Measurements from ENCODE around the gene HARS1. TPM values are rescaled to one million over a fixed set of nuclear protein-coding genes. Genes with fewer than 3 reads are reported as not detected.
A peak's percentile ranks its signal among the peaks of the same experiment; 100 is the strongest.

The HARS1 gene
- total and polyA plus RNA-seq, 2 donors (not counting 3 experiments of a cell fraction or from before 2014, with no cell fraction given): 65.2 to 104 TPM

- POLR2A ChIA-PET: no interaction called here
- Histone ChIP-seq H2AFZ (ENCODE audit: low read depth, low read length) (no peak overlapping the region), H3K9ac (replicated peaks; ENCODE audit: extremely low read depth, insufficient read depth, low read length) (no peak overlapping the region), H3K79me2 (ENCODE audit: control insufficient read depth, insufficient read depth, low read length) (no peaks in the 10 kb centered on the region), H3K27ac (ENCODE audit: insufficient read depth, low read depth, low read length) (no peak overlapping the region), H3K4me3 (replicated peaks in 1 of 3; ENCODE audit: insufficient read depth in 1 of 3, low read depth in 1 of 3, low read length in 3 of 3) (no peak overlapping the region), H3K27me3 (ENCODE audit: control insufficient read depth in 2 of 2, insufficient read depth in 2 of 2, low read length in 2 of 2) (no peaks in the 10 kb centered on the region), H3K4me1 (ENCODE audit: control insufficient read depth, extremely low read depth, insufficient read depth, low read length) (no peaks in the 10 kb centered on the region), H3K9me3 (replicated peaks; ENCODE audit: control insufficient read depth, insufficient read depth, low read length) (no peaks in the 10 kb centered on the region), H3K9me1 (replicated peaks; ENCODE audit: control insufficient read depth, extremely low read depth, insufficient read depth, low read length) (no peaks in the 10 kb centered on the region), H4K20me1 (replicated peaks; ENCODE audit: control insufficient read depth, extremely low read depth, insufficient read depth, low read length) (no peaks in the 10 kb centered on the region), H3K36me3 (ENCODE audit: control insufficient read depth in 2 of 2, extremely low read depth in 1 of 2, insufficient read depth in 2 of 2, low read length in 2 of 2) (peaks cover 37 to 46% of the 10 kb centered on the region in 2 experiments), H3K4me2 (ENCODE audit: insufficient read depth, low read length) (no peak overlapping the region)
- CTCF ChIA-PET: no interaction called here
- dilution Hi-C loops (cut with MboI; ENCODE audit: extremely low pct_ligation_motif_present, low sequenced_read_pairs) (no loop called here), intact Hi-C loops (cut with micrococcal nuclease) (no loop called here)
- no peak for DNase-seq (ENCODE audit: low read depth, low spot score)
- TF ChIP-seq FOS (IDR thresholded peaks at IDR 0.05; ENCODE audit: borderline replicate concordance, insufficient read depth, low read length) (no peak), MYC (IDR thresholded peaks at IDR 0.05; ENCODE audit: low read depth, low read length) (no peak), GATA2 (IDR thresholded peaks at IDR 0.05; ENCODE audit: insufficient read depth, insufficient read length, low read depth, low read length) (no peak)
- no TSS peak for BruUV-seq (replicated peaks)
- FAIRE-seq: no peak
These were observed 32.3 kb downstream of the HARS1 start for GRCh38 chr5:140658870-140659269.

DNA sequence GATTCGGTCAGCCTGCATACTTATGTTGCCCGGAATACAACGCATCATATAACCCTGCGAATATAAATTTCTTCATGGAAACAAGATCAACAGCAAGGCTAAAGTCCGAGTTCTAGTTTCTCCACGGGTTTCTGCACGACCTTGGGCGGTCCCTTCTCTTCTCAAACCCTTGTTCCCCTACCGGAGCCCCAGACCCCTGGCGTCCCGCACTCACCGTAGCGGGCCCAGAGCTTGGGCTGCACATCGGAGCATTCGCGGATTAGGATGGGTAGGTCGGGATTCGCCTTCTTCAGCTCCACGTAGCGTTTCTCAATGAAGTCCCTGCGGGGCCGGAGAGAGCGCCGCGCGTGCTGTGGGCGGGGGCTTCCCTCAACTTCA is 44.1 kb downstream of the HARS1 start:
- Histone ChIP-seq H2AFZ (ENCODE audit: low read depth, low read length) (peak overlapping the region; percentile 71), H3K4me1 (ENCODE audit: control insufficient read depth, extremely low read depth, insufficient read depth, low read length) (peaks cover 13% of the 10 kb centered on the region), H4K20me1 (replicated peaks; ENCODE audit: control insufficient read depth, extremely low read depth, insufficient read depth, low read length) (no peaks in the 10 kb centered on the region), H3K79me2 (ENCODE audit: control insufficient read depth, insufficient read depth, low read length) (peaks cover 17% of the 10 kb centered on the region), H3K4me2 (ENCODE audit: insufficient read depth, low read length) (peak overlapping the region; percentile 89), H3K36me3 (ENCODE audit: control insufficient read depth in 2 of 2, extremely low read depth in 1 of 2, insufficient read depth in 2 of 2, low read length in 2 of 2) (peaks cover 4 to 22% of the 10 kb centered on the region in 2 experiments), H3K9ac (replicated peaks; ENCODE audit: extremely low read depth, insufficient read depth, low read length) (peak overlapping the region; percentile 71), H3K9me3 (replicated peaks; ENCODE audit: control insufficient read depth, insufficient read depth, low read length) (no peaks in the 10 kb centered on the region), H3K27me3 (ENCODE audit: control insufficient read depth in 2 of 2, insufficient read depth in 2 of 2, low read length in 2 of 2) (no peaks in the 10 kb centered on the region), H3K27ac (ENCODE audit: insufficient read depth, low read depth, low read length) (peak overlapping the region; percentile 21), H3K9me1 (replicated peaks; ENCODE audit: control insufficient read depth, extremely low read depth, insufficient read depth, low read length) (no peaks in the 10 kb centered on the region), H3K4me3 (replicated peaks in 1 of 3; ENCODE audit: insufficient read depth in 1 of 3, low read depth in 1 of 3, low read length in 3 of 3) (peak overlapping the region; percentile 65 to 90 (median 76))
- POLR2A ChIA-PET: interaction anchor here (0.7 to 1.7 kb wide), 5 partner anchors 8 to 300 kb away, joined by 3 to 14 read pairs (median 5); partner anchors contain the start of genes EIF4EBP3, HBEGF, TMCO6 and ZMAT2
- CTCF ChIA-PET: interaction anchor here (0.7 to 2.2 kb wide), 16 partner anchors 8 to 403 kb away, joined by 3 to 13 read pairs (median 8); partner anchors contain the start of genes APBB3, EIF4EBP3, HARS1 and HARS2
- TF ChIP-seq MYC (IDR thresholded peaks at IDR 0.05; ENCODE audit: low read depth, low read length): no peak
- no peak for TF ChIP-seq POLR2AphosphoS5 (IDR thresholded peaks at IDR 0.05; ENCODE audit: insufficient read depth, low read depth, low read length)
- TF ChIP-seq JUN (IDR thresholded peaks at IDR 0.05; ENCODE audit: borderline replicate concordance, insufficient read depth, insufficient read length, low read depth): no peak
- no peak for TF ChIP-seq GATA2 (IDR thresholded peaks at IDR 0.05; ENCODE audit: insufficient read depth, insufficient read length, low read depth, low read length)
- TF ChIP-seq CTCF (IDR thresholded peaks at IDR 0.05; ENCODE audit: extremely low read depth in 1 of 2, insufficient read depth in 1 of 2, low read depth in 1 of 2, low read length in 2 of 2): no peak
- BruUV-seq (replicated peaks): no TSS peak
- peak; percentile 10 for DNase-seq (ENCODE audit: low read depth, low spot score)
- FAIRE-seq: no peak
- intact Hi-C loops (cut with micrococcal nuclease): loop anchor here (1.0 to 2.0 kb wide), 5 partner anchors 8 to 246 kb away; partner anchors contain the start of genes ANKHD1, HARS1, HARS2 and TMCO6
- dilution Hi-C loops (cut with MboI; ENCODE audit: extremely low pct_ligation_motif_present, low sequenced_read_pairs): no loop called here
